ENCODE results near the gene CEMIP. TPM values are rescaled to one million over a fixed set of nuclear protein-coding genes. Genes with fewer than 3 reads are reported as not detected.

The CEMIP gene
- total and polyA plus RNA-seq, 2 of the 8 experiments (the other 6 are each of a cell fraction or from before 2014, with no cell fraction given), result 0.11 to 0.60 TPM

DNA sequence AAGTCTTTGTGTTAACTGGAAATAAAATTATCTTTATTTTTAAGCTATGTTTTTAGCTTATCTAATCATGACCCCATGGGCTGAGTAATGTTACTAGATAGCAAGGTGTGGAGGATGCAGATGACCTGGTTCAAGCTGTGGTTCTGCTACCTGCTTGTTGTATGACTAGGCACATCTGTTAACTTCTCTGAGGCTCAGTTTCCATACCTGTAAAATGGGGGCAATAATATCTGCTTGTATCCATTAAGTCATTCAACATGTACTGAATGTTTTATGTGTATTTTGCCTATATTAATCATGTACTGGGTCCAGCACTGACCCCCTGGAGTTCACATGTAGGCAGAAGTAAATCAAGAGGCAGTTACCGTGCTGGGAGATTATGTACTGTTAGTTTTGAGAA, 51.5 kb downstream of the CEMIP start (continued):
- no peak for TF ChIP-seq RAD21 (IDR thresholded peaks at IDR 0.05 in 1 of 2, conservative IDR thresholded peaks at IDR 0.05 in 1 of 2; ENCODE audit: low read depth in 2 of 2, low read length in 2 of 2)
